SHP77 treated with DMSO at 0.1 percent for 48 hours (cell line): Measurements from ENCODE around the gene DDX20.

Source experiments
- DNase-seq: peaks from one replicate; lab custom pipeline; 2025; lab: John Stamatoyannopoulos, UW

The DDX20 gene

GRCh38 chr1:111755331-111756123, at the start of gene DDX20:
DDX20 (plus strand) TSS chr1:111755901; CDS start chr1:111755925, 24 bp downstream.
- DNase-seq, result peak; percentile 81

- DNase-seq, result no peak
Measured at GRCh38 chr1:111706921-111707320, 48.8 kb upstream of the DDX20 start.

- DNase-seq, result no peak
Measured at GRCh38 chr1:111707906-111708305, 47.8 kb upstream of the DDX20 start.

GRCh38 chr1:111709986-111710385, 45.7 kb upstream of the DDX20 start:
- no peak for DNase-seq

- no peak for DNase-seq
Measured at GRCh38 chr1:111716333-111716732, 39.4 kb upstream of the DDX20 start.

- no peak for DNase-seq
Measured at GRCh38 chr1:111717450-111717849, 38.3 kb upstream of the DDX20 start.

- no peak for DNase-seq
Measured at GRCh38 chr1:111719135-111719534, 36.6 kb upstream of the DDX20 start.

GRCh38 chr1:111719674-111720132, 36.0 kb upstream of the DDX20 start:
- DNase-seq, result no peak

GRCh38 chr1:111720274-111720976, 35.3 kb upstream of the DDX20 start:
- DNase-seq, result no peak

GRCh38 chr1:111720977-111721786, 34.5 kb upstream of the DDX20 start:
- DNase-seq, result no peak

GRCh38 chr1:111723091-111723806, 32.5 kb upstream of the DDX20 start:
- DNase-seq, result no peak

- DNase-seq, result no peak
Measured at GRCh38 chr1:111723871-111724270, 31.8 kb upstream of the DDX20 start.

- DNase-seq, result no peak
Measured at GRCh38 chr1:111725192-111725591, 30.5 kb upstream of the DDX20 start.

GRCh38 chr1:111727056-111727455, 28.6 kb upstream of the DDX20 start:
- no peak for DNase-seq

GRCh38 chr1:111729271-111729921, 26.3 kb upstream of the DDX20 start:
- DNase-seq, result no peak

- no peak for DNase-seq
Measured at GRCh38 chr1:111729946-111730681, 25.6 kb upstream of the DDX20 start.

GRCh38 chr1:111730706-111731105, 25.0 kb upstream of the DDX20 start:
- DNase-seq, result no peak

GRCh38 chr1:111731956-111732355, 23.7 kb upstream of the DDX20 start:
- DNase-seq, result no peak

- DNase-seq, result no peak
Measured at GRCh38 chr1:111732718-111733117, 23.0 kb upstream of the DDX20 start.

GRCh38 chr1:111733183-111733991, 22.3 kb upstream of the DDX20 start:
- no peak for DNase-seq
